Adipose tissue (tissue), 3 donors: Measurements from ENCODE around the gene DEPDC5. TPM values are rescaled to one million over a fixed set of nuclear protein-coding genes. Genes with fewer than 3 reads are reported as not detected.

ENCODE experiments used
- H3K27ac ChIP-seq: one replicate; pipeline ENCODE4 v1.5.1; 2013; ENCODE audit warnings: low read depth, low read length
- WGBS, 3 donors: extraction: QIAGEN DNeasy Blood & Tissue Kit; methylation state at CpG; one replicate each; pipeline ENCODE4 v1.1.7; 2013; 5-methylcytosine and 5-hydroxymethylcytosine counted together
- polyA plus RNA-seq, 3 donors: library from polyadenylated mRNA; stranded (reverse); fragments of 200-250 nt; gene quantifications; one replicate each; pipeline ENCODE4 v1.2.3, GENCODE V29; 2013
- donor health status: healthy with polysubstance abuse.
- donor health status: Bipolar disorder and iron deficiency.
- donor health status: healthy.

Gene DEPDC5
- polyA plus RNA-seq, 3 donors, result 3.5 to 14.4 (median 4.0) TPM

- 69 to 86% (median 79%) methylated on average over 3 of the region's 3 CpGs for WGBS, 3 donors
- no peak overlapping the region for H3K27ac ChIP-seq
These were observed 85.1 kb downstream of the DEPDC5 start for GRCh38 chr22:31838917-31839316.

- no peak overlapping the region for H3K27ac ChIP-seq
- WGBS, 3 donors, result 100% methylated on average over 1 of the region's 1 CpG
These were observed 86.2 kb downstream of the DEPDC5 start for GRCh38 chr22:31839986-31840385.

- H3K27ac ChIP-seq, result no peak overlapping the region
These were observed 86.8 kb downstream of the DEPDC5 start for GRCh38 chr22:31840585-31840984.

- 77 to 86% (median 80%) methylated on average over 8 of the region's 8 CpGs for WGBS, 3 donors
- H3K27ac ChIP-seq, result no peak overlapping the region
These were observed 87.4 kb downstream of the DEPDC5 start for GRCh38 chr22:31841078-31841827.

- H3K27ac ChIP-seq, result no peak overlapping the region
- 88 to 90% (median 89%) methylated on average over 4 of the region's 4 CpGs for WGBS, 3 donors
These were observed 89.7 kb downstream of the DEPDC5 start for GRCh38 chr22:31843526-31843925.

GRCh38 chr22:31844941-31845340 lies 91.1 kb downstream of the DEPDC5 start:
- WGBS, 3 donors, result 96 to 97% (median 97%) methylated on average over 17 of the region's 17 CpGs
- H3K27ac ChIP-seq, result no peak overlapping the region

- no peak overlapping the region for H3K27ac ChIP-seq
- WGBS, 3 donors, result 83 to 87% (median 84%) methylated on average over 6 of the region's 6 CpGs
These were observed 92.6 kb downstream of the DEPDC5 start for GRCh38 chr22:31846161-31847115.

GRCh38 chr22:31848411-31848810 lies 94.6 kb downstream of the DEPDC5 start:
- WGBS, 3 donors, result 96 to 100% (median 96%) methylated on average over 1 of the region's 1 CpG
- no peak overlapping the region for H3K27ac ChIP-seq

- no peak overlapping the region for H3K27ac ChIP-seq
- WGBS, 3 donors, result 87 to 95% (median 88%) methylated on average over 3 of the region's 3 CpGs
These were observed 96.3 kb downstream of the DEPDC5 start for GRCh38 chr22:31850135-31850534.

- WGBS, 3 donors, result 88 to 91% (median 88%) methylated on average over 9 of the region's 9 CpGs
- no peak overlapping the region for H3K27ac ChIP-seq
These were observed 99.0 kb downstream of the DEPDC5 start for GRCh38 chr22:31852691-31853421.

GRCh38 chr22:31853736-31854495 lies 100.1 kb downstream of the DEPDC5 start:
- H3K27ac ChIP-seq, result no peak overlapping the region
- 91 to 94% (median 92%) methylated on average over 6 of the region's 6 CpGs for WGBS, 3 donors

- WGBS, 3 donors, result 34 to 77% (median 72%) methylated on average over 9 of the region's 9 CpGs
- H3K27ac ChIP-seq, result no peak overlapping the region
These were observed 103.4 kb downstream of the DEPDC5 start for GRCh38 chr22:31857247-31857646.

- no peak overlapping the region for H3K27ac ChIP-seq
- 95 to 96% (median 95%) methylated on average over 11 of the region's 11 CpGs for WGBS, 3 donors
These were observed 107.5 kb downstream of the DEPDC5 start for GRCh38 chr22:31861226-31861840.

GRCh38 chr22:31866918-31867317 lies 113.1 kb downstream of the DEPDC5 start:
- 70 to 92% (median 77%) methylated on average over 4 of the region's 4 CpGs for WGBS, 3 donors
- H3K27ac ChIP-seq, result no peak overlapping the region

GRCh38 chr22:31867386-31868153 lies 113.8 kb downstream of the DEPDC5 start:
- 78 to 97% (median 86%) methylated on average over 3 of the region's 3 CpGs for WGBS, 3 donors
- H3K27ac ChIP-seq, result no peak overlapping the region

GRCh38 chr22:31869739-31870138 lies 115.9 kb downstream of the DEPDC5 start:
- H3K27ac ChIP-seq, result no peak overlapping the region
- WGBS, 3 donors, result 77 to 86% (median 80%) methylated on average over 5 of the region's 5 CpGs

- 76 to 84% (median 79%) methylated on average over 6 of the region's 6 CpGs for WGBS, 3 donors
- H3K27ac ChIP-seq, result no peak overlapping the region
These were observed 117.1 kb downstream of the DEPDC5 start for GRCh38 chr22:31870890-31871289.
